GM19467 (cell line): ENCODE measurements around the gene OR4N5.

ENCODE experiments used
- ATAC-seq: cut with Tn5 transposase; IDR thresholded peaks from one replicate; pipeline ENCODE4 v1.9.1; 2021; ENCODE audit warnings: mild to moderate bottlenecking, moderate library complexity; ENCODE audit not compliant: unreplicated experiment

OR4N5 gene

DNA sequence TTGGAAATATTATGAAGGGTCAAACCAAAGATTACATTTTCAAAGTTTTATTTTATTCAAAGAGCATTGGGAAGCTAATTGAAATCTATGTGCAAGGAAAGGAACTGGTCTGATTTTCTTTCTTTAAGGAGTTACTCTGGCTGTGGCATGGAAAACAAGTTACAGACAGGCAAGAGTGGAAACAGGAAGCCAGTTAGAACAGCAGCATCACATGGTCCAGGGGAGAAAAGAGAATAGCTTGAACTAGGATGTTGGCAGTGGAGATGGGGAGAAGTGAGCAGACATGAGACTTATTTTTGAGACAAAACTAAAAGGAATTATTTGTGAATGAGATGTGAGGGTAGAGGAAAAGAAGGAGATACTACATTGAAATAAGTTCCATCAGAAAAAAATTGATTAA is 55.5 kb downstream of the OR4N5 start:
- ATAC-seq, result no peak
